H1 (cell line): Measurements from ENCODE around the gene PNMA8C. TPM values are rescaled to one million over a fixed set of nuclear protein-coding genes. Genes with fewer than 3 reads are reported as not detected.

Source experiments
- BACH1 ChIP-seq: IDR thresholded peaks from 2 replicates; pipeline ENCODE4 v1.6.1; 2012; ENCODE audit warnings: low read length, improper control_type of control experiment
- CBX5 ChIP-seq: fragments of 300-800, 300-1000 bp; sonication (generic); IDR thresholded peaks from 2 replicates; pipeline ENCODE4 v1.7.1; 2016; ENCODE audit warnings: antibody characterized with exemption, low read length, low read depth
- CEBPB ChIP-seq: IDR thresholded peaks from 2 replicates; pipeline ENCODE4 v1.6.1; 2012; ENCODE audit warnings: low read depth, low read length
- EGR1 ChIP-seq: IDR thresholded peaks from 2 replicates; pipeline ENCODE4 v1.6.1; 2011; ENCODE audit warnings: low read depth, low read length, borderline replicate concordance
- GTF2F1 ChIP-seq: IDR thresholded peaks from 2 replicates; pipeline ENCODE4 v1.6.1; 2012; ENCODE audit warnings: low read depth, low read length, improper control_type of control experiment, borderline replicate concordance
- JUND ChIP-seq: IDR thresholded peaks from 2 replicates; pipeline ENCODE4 v1.6.1; 2011; ENCODE audit warnings: mild to moderate bottlenecking, improper control_type of control experiment, low read length
- RFX5 ChIP-seq: IDR thresholded peaks from 2 replicates; pipeline ENCODE4 v1.6.1; 2011; ENCODE audit warnings: low read depth, low read length, improper control_type of control experiment, borderline replicate concordance
- SIN3A ChIP-seq, 2 experiments: IDR thresholded peaks in 1 of 2; conservative IDR thresholded peaks in 1 of 2; 2 replicates each; pipeline ENCODE4 v1.6.1; 2011 to 2012; ENCODE audit warnings: low read length in 2 of 2, improper control_type of control experiment in 1 of 2, low read depth in 1 of 2, mild to moderate bottlenecking in 1 of 2
- SRF ChIP-seq: IDR thresholded peaks from 2 replicates; pipeline ENCODE4 v1.6.1; 2011; ENCODE audit warnings: mild to moderate bottlenecking, low read depth, low read length, moderate library complexity
- SUZ12 ChIP-seq: fragments of 200-600 bp; sonication (generic); IDR thresholded peaks from 2 replicates; pipeline ENCODE4 v1.6.1; 2012; ENCODE audit warnings: mild to moderate bottlenecking, inconsistent platforms, low read length, moderate library complexity, mixed read lengths
- TAF1 ChIP-seq: IDR thresholded peaks from 2 replicates; pipeline ENCODE4 v1.6.1; 2011; ENCODE audit warnings: mild to moderate bottlenecking, low read depth, low read length
- YY1 ChIP-seq: IDR thresholded peaks from 2 replicates; pipeline ENCODE4 v1.6.1; 2011; ENCODE audit warnings: low read depth, mild to moderate bottlenecking, low read length
- polyA plus RNA-seq, 7 experiments: library from polyadenylated mRNA; depleted of rRNA in 3 of 7; stranded (reverse) in 5 of 7; unstranded in 2 of 7; fragments of >200 nt in 5 of 7; fragments of 200-250 nt in 2 of 7; gene quantifications; 1 replicate in 5 of 7; 2 replicates in 1 of 7; 4 replicates in 1 of 7; pipeline versions ENCODE4 v1.2.1 to v1.2.3, GENCODE V29; 2011 to 2013; ENCODE audit warnings: missing spikeins in 2 of 7, mixed read lengths in 2 of 7
- total RNA-seq: library from RNA; stranded (reverse); fragmentation: NEBNext Ultra II Directional; extraction: Animal tissue kit (Norgen Biotek cat#: 25700); gene quantifications from 2 replicates; pipeline ENCODE4 v1.2.1, GENCODE V29; 2021
- TF ChIP-seq, protein P1 (sequence below): fragments of 300-600 bp; sonication (generic); IDR thresholded peaks from 2 replicates; pipeline ENCODE4 v1.7.1; 2012; ENCODE audit warnings: low read length, moderate library complexity, mild to moderate bottlenecking, inconsistent platforms; ENCODE audit not compliant: insufficient replicate concordance

PNMA8C gene
- total and polyA plus RNA-seq, 2 of the 8 experiments (the other 6 are each of a cell fraction or from before 2014, with no cell fraction given): 0.53 to 1.8 TPM

DNA sequence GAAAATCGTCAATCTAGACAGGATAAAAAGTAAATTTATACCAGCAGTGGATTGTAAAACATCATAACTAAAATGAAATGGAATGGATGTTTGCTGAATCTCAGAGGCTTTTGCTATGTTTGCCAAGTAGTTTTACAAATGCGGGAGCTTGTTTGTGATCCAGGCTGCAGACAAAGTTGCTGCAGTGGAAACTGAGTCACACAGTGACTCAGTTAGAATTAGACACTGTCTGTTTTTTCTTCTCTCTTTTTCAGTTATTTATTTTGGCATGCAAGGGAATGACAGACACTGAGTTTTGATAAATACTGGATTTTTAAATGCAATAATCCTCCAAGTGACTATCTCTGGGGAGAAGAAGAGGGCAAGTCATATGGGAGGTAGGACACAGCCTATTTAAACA, 47.2 kb upstream of the PNMA8C start (continued):
- TF ChIP-seq, protein P1, sequence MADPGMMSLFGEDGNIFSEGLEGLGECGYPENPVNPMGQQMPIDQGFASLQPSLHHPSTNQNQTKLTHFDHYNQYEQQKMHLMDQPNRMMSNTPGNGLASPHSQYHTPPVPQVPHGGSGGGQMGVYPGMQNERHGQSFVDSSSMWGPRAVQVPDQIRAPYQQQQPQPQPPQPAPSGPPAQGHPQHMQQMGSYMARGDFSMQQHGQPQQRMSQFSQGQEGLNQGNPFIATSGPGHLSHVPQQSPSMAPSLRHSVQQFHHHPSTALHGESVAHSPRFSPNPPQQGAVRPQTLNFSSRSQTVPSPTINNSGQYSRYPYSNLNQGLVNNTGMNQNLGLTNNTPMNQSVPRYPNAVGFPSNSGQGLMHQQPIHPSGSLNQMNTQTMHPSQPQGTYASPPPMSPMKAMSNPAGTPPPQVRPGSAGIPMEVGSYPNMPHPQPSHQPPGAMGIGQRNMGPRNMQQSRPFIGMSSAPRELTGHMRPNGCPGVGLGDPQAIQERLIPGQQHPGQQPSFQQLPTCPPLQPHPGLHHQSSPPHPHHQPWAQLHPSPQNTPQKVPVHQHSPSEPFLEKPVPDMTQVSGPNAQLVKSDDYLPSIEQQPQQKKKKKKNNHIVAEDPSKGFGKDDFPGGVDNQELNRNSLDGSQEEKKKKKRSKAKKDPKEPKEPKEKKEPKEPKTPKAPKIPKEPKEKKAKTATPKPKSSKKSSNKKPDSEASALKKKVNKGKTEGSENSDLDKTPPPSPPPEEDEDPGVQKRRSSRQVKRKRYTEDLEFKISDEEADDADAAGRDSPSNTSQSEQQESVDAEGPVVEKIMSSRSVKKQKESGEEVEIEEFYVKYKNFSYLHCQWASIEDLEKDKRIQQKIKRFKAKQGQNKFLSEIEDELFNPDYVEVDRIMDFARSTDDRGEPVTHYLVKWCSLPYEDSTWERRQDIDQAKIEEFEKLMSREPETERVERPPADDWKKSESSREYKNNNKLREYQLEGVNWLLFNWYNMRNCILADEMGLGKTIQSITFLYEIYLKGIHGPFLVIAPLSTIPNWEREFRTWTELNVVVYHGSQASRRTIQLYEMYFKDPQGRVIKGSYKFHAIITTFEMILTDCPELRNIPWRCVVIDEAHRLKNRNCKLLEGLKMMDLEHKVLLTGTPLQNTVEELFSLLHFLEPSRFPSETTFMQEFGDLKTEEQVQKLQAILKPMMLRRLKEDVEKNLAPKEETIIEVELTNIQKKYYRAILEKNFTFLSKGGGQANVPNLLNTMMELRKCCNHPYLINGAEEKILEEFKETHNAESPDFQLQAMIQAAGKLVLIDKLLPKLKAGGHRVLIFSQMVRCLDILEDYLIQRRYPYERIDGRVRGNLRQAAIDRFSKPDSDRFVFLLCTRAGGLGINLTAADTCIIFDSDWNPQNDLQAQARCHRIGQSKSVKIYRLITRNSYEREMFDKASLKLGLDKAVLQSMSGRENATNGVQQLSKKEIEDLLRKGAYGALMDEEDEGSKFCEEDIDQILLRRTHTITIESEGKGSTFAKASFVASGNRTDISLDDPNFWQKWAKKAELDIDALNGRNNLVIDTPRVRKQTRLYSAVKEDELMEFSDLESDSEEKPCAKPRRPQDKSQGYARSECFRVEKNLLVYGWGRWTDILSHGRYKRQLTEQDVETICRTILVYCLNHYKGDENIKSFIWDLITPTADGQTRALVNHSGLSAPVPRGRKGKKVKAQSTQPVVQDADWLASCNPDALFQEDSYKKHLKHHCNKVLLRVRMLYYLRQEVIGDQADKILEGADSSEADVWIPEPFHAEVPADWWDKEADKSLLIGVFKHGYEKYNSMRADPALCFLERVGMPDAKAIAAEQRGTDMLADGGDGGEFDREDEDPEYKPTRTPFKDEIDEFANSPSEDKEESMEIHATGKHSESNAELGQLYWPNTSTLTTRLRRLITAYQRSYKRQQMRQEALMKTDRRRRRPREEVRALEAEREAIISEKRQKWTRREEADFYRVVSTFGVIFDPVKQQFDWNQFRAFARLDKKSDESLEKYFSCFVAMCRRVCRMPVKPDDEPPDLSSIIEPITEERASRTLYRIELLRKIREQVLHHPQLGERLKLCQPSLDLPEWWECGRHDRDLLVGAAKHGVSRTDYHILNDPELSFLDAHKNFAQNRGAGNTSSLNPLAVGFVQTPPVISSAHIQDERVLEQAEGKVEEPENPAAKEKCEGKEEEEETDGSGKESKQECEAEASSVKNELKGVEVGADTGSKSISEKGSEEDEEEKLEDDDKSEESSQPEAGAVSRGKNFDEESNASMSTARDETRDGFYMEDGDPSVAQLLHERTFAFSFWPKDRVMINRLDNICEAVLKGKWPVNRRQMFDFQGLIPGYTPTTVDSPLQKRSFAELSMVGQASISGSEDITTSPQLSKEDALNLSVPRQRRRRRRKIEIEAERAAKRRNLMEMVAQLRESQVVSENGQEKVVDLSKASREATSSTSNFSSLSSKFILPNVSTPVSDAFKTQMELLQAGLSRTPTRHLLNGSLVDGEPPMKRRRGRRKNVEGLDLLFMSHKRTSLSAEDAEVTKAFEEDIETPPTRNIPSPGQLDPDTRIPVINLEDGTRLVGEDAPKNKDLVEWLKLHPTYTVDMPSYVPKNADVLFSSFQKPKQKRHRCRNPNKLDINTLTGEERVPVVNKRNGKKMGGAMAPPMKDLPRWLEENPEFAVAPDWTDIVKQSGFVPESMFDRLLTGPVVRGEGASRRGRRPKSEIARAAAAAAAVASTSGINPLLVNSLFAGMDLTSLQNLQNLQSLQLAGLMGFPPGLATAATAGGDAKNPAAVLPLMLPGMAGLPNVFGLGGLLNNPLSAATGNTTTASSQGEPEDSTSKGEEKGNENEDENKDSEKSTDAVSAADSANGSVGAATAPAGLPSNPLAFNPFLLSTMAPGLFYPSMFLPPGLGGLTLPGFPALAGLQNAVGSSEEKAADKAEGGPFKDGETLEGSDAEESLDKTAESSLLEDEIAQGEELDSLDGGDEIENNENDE: no peak
- TF ChIP-seq EGR1: no peak
- TF ChIP-seq GTF2F1: no peak
- no peak for TF ChIP-seq CEBPB
- no peak for TF ChIP-seq SUZ12
- TF ChIP-seq SRF: no peak
- no peak for TF ChIP-seq TAF1
- no peak for TF ChIP-seq SIN3A (conservative IDR thresholded peaks at IDR 0.05 in 1 of 2, IDR thresholded peaks at IDR 0.05 in 1 of 2; ENCODE audit: low read depth in 1 of 2, low read length in 2 of 2)
- no peak for TF ChIP-seq BACH1
- no peak for TF ChIP-seq YY1
- TF ChIP-seq RFX5: no peak
- TF ChIP-seq CBX5: no peak
- no peak for TF ChIP-seq JUND
